HFFc6 (cell line): ENCODE measurements around the gene SIPA1L3. TPM values are rescaled to one million over a fixed set of nuclear protein-coding genes. Genes with fewer than 3 reads are reported as not detected.

Source experiments
- DNase-seq: peaks from one replicate; pipeline ENCODE4 v3.0.0-alpha.2; 2018
- H3K27ac Mint-ChIP-seq: 2 replicates; pipeline ENCODE4 v1.8.0; 2020; ENCODE audit warnings: mild to moderate bottlenecking, mixed read lengths
- H3K27me3 Mint-ChIP-seq: 2 replicates; pipeline ENCODE4 v1.8.0; 2021; ENCODE audit warnings: mild to moderate bottlenecking, moderate library complexity, mixed read lengths; ENCODE audit not compliant: insufficient read depth
- H3K36me3 Mint-ChIP-seq: 2 replicates; pipeline ENCODE4 v1.8.0; 2021; ENCODE audit warnings: low read depth, mixed read lengths
- H3K4me1 Mint-ChIP-seq: 2 replicates; pipeline ENCODE4 v1.8.0; 2020; ENCODE audit warnings: low read depth, mixed read lengths
- H3K4me3 Mint-ChIP-seq: 2 replicates; pipeline ENCODE4 v1.8.0; 2020; ENCODE audit warnings: mild to moderate bottlenecking, moderate library complexity, mixed read lengths
- H3K9me3 Mint-ChIP-seq: 2 replicates; pipeline ENCODE4 v1.8.0; 2020; ENCODE audit warnings: mild to moderate bottlenecking, mixed read lengths
- total RNA-seq, 6 experiments: library from RNA; stranded (reverse); fragmentation: NEBNext Ultra II Directional; extraction: Animal tissue kit (Norgen Biotek cat#: 25700); gene quantifications; 2 replicates in 1 of 6; 3 replicates in 5 of 6; pipeline ENCODE4 v1.2.3, GENCODE V29; 2021
- TF ChIP-seq, protein P1 (sequence below): fragments of 200-600 bp; sonication (generic); IDR thresholded peaks from 2 replicates; pipeline ENCODE4 v1.5.0; 2021; ENCODE audit warnings: antibody characterized with exemption, mild to moderate bottlenecking

The SIPA1L3 gene
- total RNA-seq, 6 experiments from 2014 or later = 34.0 to 46.7 (median 41.8) TPM

DNA sequence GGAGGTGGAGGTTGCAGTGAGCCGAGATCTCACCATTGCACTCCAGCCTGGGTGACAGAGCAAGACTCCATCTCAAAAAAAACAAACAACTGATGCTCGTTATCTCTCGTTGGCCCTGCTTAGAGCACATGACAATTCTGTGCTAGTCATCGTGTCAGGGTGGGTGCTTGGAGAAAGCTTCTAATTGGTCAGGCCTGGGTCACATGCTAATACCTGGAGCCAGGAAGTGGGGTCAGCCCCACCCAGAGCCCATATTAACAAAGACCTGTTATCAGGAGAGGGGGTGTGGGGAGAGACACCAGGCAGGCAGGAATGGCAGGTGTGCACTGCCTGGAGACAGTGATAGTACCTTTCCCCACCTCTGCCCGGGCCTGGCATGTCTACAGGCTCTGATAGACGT lies 232.1 kb downstream of the SIPA1L3 start:
- no peak for DNase-seq
- H3K4me3 Mint-ChIP-seq = no peak overlapping the region
- H3K27me3 Mint-ChIP-seq = no peaks in the 10 kb centered on the region; the same call in none of the 2 replicates
- no peak overlapping the region for H3K27ac Mint-ChIP-seq
- no peaks in the 10 kb centered on the region; the same call in 1 of the 2 replicates for H3K36me3 Mint-ChIP-seq
- H3K9me3 Mint-ChIP-seq = no peaks in the 10 kb centered on the region
- no peaks in the 10 kb centered on the region; the same call in 1 of the 2 replicates for H3K4me1 Mint-ChIP-seq
- TF ChIP-seq, protein P1, sequence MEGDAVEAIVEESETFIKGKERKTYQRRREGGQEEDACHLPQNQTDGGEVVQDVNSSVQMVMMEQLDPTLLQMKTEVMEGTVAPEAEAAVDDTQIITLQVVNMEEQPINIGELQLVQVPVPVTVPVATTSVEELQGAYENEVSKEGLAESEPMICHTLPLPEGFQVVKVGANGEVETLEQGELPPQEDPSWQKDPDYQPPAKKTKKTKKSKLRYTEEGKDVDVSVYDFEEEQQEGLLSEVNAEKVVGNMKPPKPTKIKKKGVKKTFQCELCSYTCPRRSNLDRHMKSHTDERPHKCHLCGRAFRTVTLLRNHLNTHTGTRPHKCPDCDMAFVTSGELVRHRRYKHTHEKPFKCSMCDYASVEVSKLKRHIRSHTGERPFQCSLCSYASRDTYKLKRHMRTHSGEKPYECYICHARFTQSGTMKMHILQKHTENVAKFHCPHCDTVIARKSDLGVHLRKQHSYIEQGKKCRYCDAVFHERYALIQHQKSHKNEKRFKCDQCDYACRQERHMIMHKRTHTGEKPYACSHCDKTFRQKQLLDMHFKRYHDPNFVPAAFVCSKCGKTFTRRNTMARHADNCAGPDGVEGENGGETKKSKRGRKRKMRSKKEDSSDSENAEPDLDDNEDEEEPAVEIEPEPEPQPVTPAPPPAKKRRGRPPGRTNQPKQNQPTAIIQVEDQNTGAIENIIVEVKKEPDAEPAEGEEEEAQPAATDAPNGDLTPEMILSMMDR = no peak

DNA sequence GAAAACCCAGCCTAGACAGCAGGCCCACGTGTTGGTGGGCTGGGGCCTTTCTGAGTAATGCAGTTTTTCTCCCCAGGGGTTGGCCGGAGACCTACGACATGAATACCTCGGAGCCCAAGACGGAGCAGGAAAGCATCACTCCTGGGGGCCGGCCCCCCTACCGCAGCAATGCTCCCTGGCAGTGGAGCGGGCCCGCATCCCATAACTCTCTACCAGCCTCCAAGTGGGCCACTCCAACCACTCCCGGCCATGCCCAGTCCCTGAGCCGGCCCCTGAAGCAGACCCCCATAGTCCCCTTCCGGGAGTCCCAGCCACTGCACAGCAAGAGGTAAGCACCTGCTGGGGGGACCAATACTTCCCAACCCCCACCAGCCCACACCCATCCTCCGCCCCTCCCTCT lies 234.1 kb downstream of the SIPA1L3 start:
- TF ChIP-seq, protein P1 = no peak
- Mint-ChIP-seq H3K4me3 (no peak overlapping the region), H3K9me3 (no peaks in the 10 kb centered on the region), H3K27me3 (no peaks in the 10 kb centered on the region; the same call in none of the 2 replicates), H3K4me1 (no peaks in the 10 kb centered on the region), H3K36me3 (peaks cover 5% of the 10 kb centered on the region; the same call in 1 of the 2 replicates), H3K27ac (no peak overlapping the region)
- no peak for DNase-seq

DNA sequence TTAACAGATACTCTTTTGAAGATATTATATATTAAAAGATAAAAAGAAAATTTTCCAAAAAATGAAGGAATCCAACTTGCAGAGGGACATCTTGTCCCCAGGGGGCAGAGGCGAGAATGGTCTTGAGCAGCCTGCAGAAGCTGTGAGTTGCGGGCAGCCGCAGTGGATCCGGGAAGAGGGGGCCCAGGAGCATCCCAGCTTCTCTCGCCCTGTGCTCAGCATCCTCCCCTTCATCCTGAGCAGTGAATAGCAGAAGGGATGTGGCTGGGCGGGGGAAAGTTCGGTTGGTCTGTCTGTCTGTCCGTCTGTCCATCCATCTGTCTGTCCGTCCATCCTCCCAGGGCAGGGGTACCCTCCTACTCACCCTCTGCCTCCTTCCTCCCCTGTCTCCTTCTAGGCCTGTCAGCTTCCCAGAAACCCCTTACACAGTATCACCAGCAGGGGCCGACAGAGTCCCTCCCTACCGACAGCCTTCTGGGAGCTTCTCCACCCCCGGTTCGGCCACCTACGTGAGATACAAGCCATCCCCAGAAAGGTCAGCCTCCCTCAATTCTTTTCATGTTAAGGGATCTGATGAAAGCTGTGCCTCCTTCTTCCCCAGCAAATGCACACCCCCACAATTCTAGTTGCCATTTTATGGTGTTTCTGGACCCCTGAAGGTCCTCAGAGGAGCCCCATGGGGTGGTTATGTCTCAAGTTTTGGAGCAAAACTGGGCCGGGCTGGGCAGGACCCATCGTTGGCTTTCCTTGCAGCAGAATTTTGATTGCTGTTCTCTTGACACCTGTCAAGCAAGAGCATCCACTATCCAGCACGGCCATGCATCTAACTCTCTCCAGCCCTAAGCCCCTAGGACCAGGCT lies 235.4 kb downstream of the SIPA1L3 start:
- Mint-ChIP-seq H3K4me1 (no peaks in the 10 kb centered on the region), H3K27ac (no peak overlapping the region; the same call in 1 of the 2 replicates), H3K9me3 (no peaks in the 10 kb centered on the region), H3K4me3 (no peak overlapping the region), H3K27me3 (no peaks in the 10 kb centered on the region; the same call in none of the 2 replicates), H3K36me3 (peaks cover 5% of the 10 kb centered on the region; the same call in 1 of the 2 replicates)
- DNase-seq = peak; percentile 31
- TF ChIP-seq, protein P1 = peak; percentile 77

DNA sequence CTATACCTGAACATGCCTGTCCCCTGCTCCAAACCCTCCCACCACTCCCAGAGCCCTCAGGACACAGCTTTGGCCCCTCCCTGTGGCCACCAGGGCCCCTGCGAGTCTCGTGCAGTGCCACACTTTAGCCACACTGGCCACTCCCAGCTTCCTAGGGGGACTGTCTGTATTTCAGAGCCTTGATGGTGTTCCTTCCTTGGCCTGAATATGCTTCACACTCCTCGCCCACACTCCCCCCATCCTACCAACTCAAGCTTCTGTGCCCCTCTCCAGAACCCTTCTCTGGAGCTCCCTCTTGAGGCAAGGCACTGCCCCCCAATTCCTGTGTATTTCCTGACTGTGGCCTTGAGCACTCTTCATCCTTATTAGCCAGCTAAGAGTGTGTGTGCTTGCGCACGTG lies 236.8 kb downstream of the SIPA1L3 start:
- Mint-ChIP-seq H3K27ac (no peak overlapping the region), H3K4me1 (no peaks in the 10 kb centered on the region)

DNA sequence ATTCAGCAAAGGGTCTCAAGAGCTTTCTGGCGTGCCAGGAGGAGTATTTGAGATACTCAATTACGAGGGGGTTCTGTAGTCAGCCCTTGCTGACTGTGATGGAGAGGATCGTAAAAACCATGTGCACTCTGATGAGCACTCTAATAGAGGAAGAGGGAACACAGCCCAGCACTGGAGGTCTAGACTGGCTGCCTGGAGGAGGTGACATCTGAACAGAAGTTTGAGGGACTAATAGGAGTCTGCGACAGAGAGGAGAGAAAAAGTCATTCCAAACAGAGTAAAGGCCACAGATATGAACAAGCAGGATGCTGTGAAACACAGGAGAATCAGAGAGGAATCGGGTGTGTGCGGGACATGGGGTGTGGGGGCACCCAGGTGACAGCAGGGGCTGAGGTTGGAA lies 237.7 kb downstream of the SIPA1L3 start:
- H3K27me3 Mint-ChIP-seq = no peaks in the 10 kb centered on the region; the same call in none of the 2 replicates
- H3K36me3 Mint-ChIP-seq = peaks cover 5% of the 10 kb centered on the region; the same call in 1 of the 2 replicates
- no peak overlapping the region for H3K4me3 Mint-ChIP-seq
- no peaks in the 10 kb centered on the region for H3K4me1 Mint-ChIP-seq
- no peak overlapping the region for H3K27ac Mint-ChIP-seq
- DNase-seq = no peak
- TF ChIP-seq, protein P1 = no peak
- no peaks in the 10 kb centered on the region for H3K9me3 Mint-ChIP-seq

More for the DNA sequence above, 236.8 kb downstream of the SIPA1L3 start:
- no peak for DNase-seq
- peaks cover 5% of the 10 kb centered on the region; the same call in 1 of the 2 replicates for H3K36me3 Mint-ChIP-seq
- no peaks in the 10 kb centered on the region; the same call in none of the 2 replicates for H3K27me3 Mint-ChIP-seq
- no peak overlapping the region for H3K4me3 Mint-ChIP-seq
- TF ChIP-seq, protein P1 = peak; percentile 49; the same call in 1 of the 2 replicates
- no peaks in the 10 kb centered on the region for H3K9me3 Mint-ChIP-seq
